Upper lobe of left lung (tissue), 4 donors: ENCODE measurements around the gene RPL31.

Source experiments
- POLR2A ChIP-seq, 4 donors: fragments of 450-650 bp; IDR thresholded peaks; one replicate each; pipeline ENCODE4 v1.5.1; 2016 to 2017; ENCODE audit warnings: antibody characterized with exemption in 4 of 4, mild to moderate bottlenecking in 2 of 4
- POLR2AphosphoS5 ChIP-seq, 2 donors: sonication (generic); formaldehyde crosslinking; IDR thresholded peaks; one replicate each; pipeline ENCODE4 v1.5.1; 2017; ENCODE audit warnings: antibody characterized with exemption in 2 of 2
- TF ChIP-seq, protein P1 (sequence below), 6 experiments: fragments of 450-650 bp in 4 of 6; fragments of 200-600 bp in 2 of 6; sonication (generic) in 2 of 6; IDR thresholded peaks; one replicate each; pipeline ENCODE4 v1.5.1; 2016 to 2019; ENCODE audit warnings: antibody characterized with exemption in 6 of 6

DNA sequence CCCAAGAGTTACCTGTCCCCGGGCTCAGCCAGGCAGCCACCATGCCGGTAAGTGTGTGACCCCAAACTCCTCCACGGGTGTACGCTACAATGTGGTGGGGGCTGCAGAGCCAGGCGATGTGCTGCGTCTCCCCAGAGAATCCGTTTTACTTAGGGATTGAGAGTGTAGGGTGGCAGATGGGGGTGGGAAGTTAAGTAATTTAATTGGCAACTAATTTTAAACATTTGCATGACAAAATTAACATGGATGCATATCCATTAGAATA lies 26.6 kb upstream of the RPL31 start:
- TF ChIP-seq POLR2A (IDR thresholded peaks at IDR 0.05) (no peak), POLR2AphosphoS5 (IDR thresholded peaks at IDR 0.05) (no peak)
- TF ChIP-seq, protein P1, sequence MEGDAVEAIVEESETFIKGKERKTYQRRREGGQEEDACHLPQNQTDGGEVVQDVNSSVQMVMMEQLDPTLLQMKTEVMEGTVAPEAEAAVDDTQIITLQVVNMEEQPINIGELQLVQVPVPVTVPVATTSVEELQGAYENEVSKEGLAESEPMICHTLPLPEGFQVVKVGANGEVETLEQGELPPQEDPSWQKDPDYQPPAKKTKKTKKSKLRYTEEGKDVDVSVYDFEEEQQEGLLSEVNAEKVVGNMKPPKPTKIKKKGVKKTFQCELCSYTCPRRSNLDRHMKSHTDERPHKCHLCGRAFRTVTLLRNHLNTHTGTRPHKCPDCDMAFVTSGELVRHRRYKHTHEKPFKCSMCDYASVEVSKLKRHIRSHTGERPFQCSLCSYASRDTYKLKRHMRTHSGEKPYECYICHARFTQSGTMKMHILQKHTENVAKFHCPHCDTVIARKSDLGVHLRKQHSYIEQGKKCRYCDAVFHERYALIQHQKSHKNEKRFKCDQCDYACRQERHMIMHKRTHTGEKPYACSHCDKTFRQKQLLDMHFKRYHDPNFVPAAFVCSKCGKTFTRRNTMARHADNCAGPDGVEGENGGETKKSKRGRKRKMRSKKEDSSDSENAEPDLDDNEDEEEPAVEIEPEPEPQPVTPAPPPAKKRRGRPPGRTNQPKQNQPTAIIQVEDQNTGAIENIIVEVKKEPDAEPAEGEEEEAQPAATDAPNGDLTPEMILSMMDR (IDR thresholded peaks at IDR 0.05): no peak
